Activated effector memory CD4-positive, alpha-beta T cell treated with anti-CD3 and anti-CD28 coated beads, Interleukin-2, amount 50 U/mL, for 16 hours (primary cell): ENCODE measurements around the gene KRCC1.
"Not testable (repeated sequence)": the region's sequence is repeated elsewhere in the genome, so short reads cannot be mapped to it uniquely, and the experiment has no call there.

Experiments
- DNase-seq: peaks from one replicate; pipeline ENCODE4 v3.0.0-alpha.2; 2020

Gene KRCC1

GRCh38 chr2:88036606-88037005, 19.0 kb downstream of the KRCC1 start:
- no peak for DNase-seq

GRCh38 chr2:88036182-88036581, 19.4 kb downstream of the KRCC1 start:
- no peak for DNase-seq

- no peak for DNase-seq
Observed at GRCh38 chr2:88032070-88032702, 23.4 kb downstream of the KRCC1 start.

GRCh38 chr2:88028931-88029330, 26.7 kb downstream of the KRCC1 start:
- no peak for DNase-seq

GRCh38 chr2:88027697-88028389, 27.7 kb downstream of the KRCC1 start:
- no peak for DNase-seq

GRCh38 chr2:88024509-88024908, 31.1 kb downstream of the KRCC1 start:
- no peak for DNase-seq

- DNase-seq: no peak
Observed at GRCh38 chr2:88022669-88022921, 33.0 kb downstream of the KRCC1 start.

GRCh38 chr2:88019985-88020384, 35.6 kb downstream of the KRCC1 start:
- no peak for DNase-seq

GRCh38 chr2:88018909-88019308, 36.7 kb downstream of the KRCC1 start:
- no peak for DNase-seq

GRCh38 chr2:88018077-88018805, 37.3 kb downstream of the KRCC1 start:
- not testable (repeated sequence) for DNase-seq

GRCh38 chr2:88017780-88018038, 37.9 kb downstream of the KRCC1 start:
- not testable (repeated sequence) for DNase-seq

GRCh38 chr2:88016960-88017779, 38.4 kb downstream of the KRCC1 start:
- DNase-seq: no peak

- peak; percentile 91 for DNase-seq
Observed at GRCh38 chr2:88016086-88016959, 39.3 kb downstream of the KRCC1 start, which contains the start of gene RNU2-63P. TSS of gene RNU2-63P (minus strand) at chr2:88016547.

GRCh38 chr2:88011011-88011410, 44.6 kb downstream of the KRCC1 start:
- no peak for DNase-seq

GRCh38 chr2:88010136-88010535, 45.4 kb downstream of the KRCC1 start:
- peak; percentile 42 for DNase-seq

GRCh38 chr2:88006912-88007439, 48.6 kb downstream of the KRCC1 start:
- peak; percentile 37 for DNase-seq

GRCh38 chr2:88005776-88006175, 49.8 kb downstream of the KRCC1 start:
- peak; percentile 48 for DNase-seq

GRCh38 chr2:88003074-88003755, 52.4 kb downstream of the KRCC1 start:
- peak; percentile 41 for DNase-seq

- no peak for DNase-seq
Observed at GRCh38 chr2:88002359-88002707, 53.2 kb downstream of the KRCC1 start.

- peak; percentile 53 for DNase-seq
Observed at GRCh38 chr2:88000474-88000873, 55.1 kb downstream of the KRCC1 start.

GRCh38 chr2:87996570-87996969, 59.0 kb downstream of the KRCC1 start:
- no peak for DNase-seq

GRCh38 chr2:87995756-87996155, 59.8 kb downstream of the KRCC1 start:
- DNase-seq: no peak
